RWPE2 (cell line): ENCODE measurements around the gene NEUROG2.

ENCODE experiments used
- ATAC-seq: fragments of 200-7000 bp; cut with Tn5 transposase; 3 replicates; pipeline ENCODE4 v1.9.1; 2021; ENCODE audit warnings: low read depth
- DNase-seq: peaks from one replicate; pipeline ENCODE4 v3.0.0-alpha.2; 2020; ENCODE audit warnings: low spot score
- H3K27ac ChIP-seq: fragments of 450-650 bp; 2 replicates; pipeline ENCODE4 v1.5.1; 2017; ENCODE audit warnings: mild to moderate bottlenecking; ENCODE audit not compliant: poor library complexity, severe bottlenecking
- H3K27me3 ChIP-seq: fragments of 250-450 bp; sonication (Bioruptor Pico); 2 replicates; pipeline ENCODE4 v1.5.1; 2021; ENCODE audit warnings: mild to moderate bottlenecking, moderate library complexity; ENCODE audit not compliant: insufficient read depth, poor library complexity, severe bottlenecking
- H3K36me3 ChIP-seq: fragments of 250-450 bp; sonication (Bioruptor Pico); 2 replicates; pipeline ENCODE4 v1.5.1; 2020; ENCODE audit warnings: low read depth, mild to moderate bottlenecking, moderate library complexity
- H3K4me1 ChIP-seq: fragments of 250-450 bp; sonication (Bioruptor Pico); 2 replicates; pipeline ENCODE4 v1.5.1; 2021; ENCODE audit warnings: mild to moderate bottlenecking, moderate library complexity; ENCODE audit not compliant: insufficient read depth, poor library complexity, severe bottlenecking
- H3K4me3 ChIP-seq: fragments of 250-450 bp; sonication (Bioruptor Pico); 2 replicates; pipeline ENCODE4 v1.5.1; 2021; ENCODE audit warnings: mild to moderate bottlenecking, moderate library complexity; ENCODE audit not compliant: severe bottlenecking
- H3K9me3 ChIP-seq: fragments of 250-450 bp; sonication (Bioruptor Pico); 2 replicates; pipeline ENCODE4 v1.5.1; 2021; ENCODE audit warnings: mild to moderate bottlenecking, moderate library complexity; ENCODE audit not compliant: severe bottlenecking
- CTCF ChIP-seq: fragments of 450-650 bp; IDR thresholded peaks from one replicate; pipeline ENCODE4 v1.5.1; 2017; ENCODE audit warnings: mild to moderate bottlenecking, moderate library complexity; ENCODE audit not compliant: poor library complexity, severe bottlenecking

NEUROG2 gene

GRCh38 chr4:112516471-112517066, 589 bp upstream of the NEUROG2 start:
- no peaks in the 10 kb centered on the region for H3K36me3 ChIP-seq
- H3K27me3 ChIP-seq, result peaks cover 98% of the 10 kb centered on the region
- H3K4me3 ChIP-seq, result no peak overlapping the region
- TF ChIP-seq CTCF, result no peak
- ATAC-seq, result no peak
- no peaks in the 10 kb centered on the region for H3K9me3 ChIP-seq
- DNase-seq, result no peak
- H3K27ac ChIP-seq, result no peak overlapping the region
- peaks cover 7% of the 10 kb centered on the region for H3K4me1 ChIP-seq

GRCh38 chr4:112515198-112516065, 548 bp downstream of the NEUROG2 start:
- ATAC-seq (peak; percentile 61), DNase-seq (no peak)
- peaks cover 7% of the 10 kb centered on the region for H3K4me1 ChIP-seq
- TF ChIP-seq CTCF, result no peak
- no peaks in the 10 kb centered on the region for H3K36me3 ChIP-seq
- peak overlapping the region; percentile 30 for H3K4me3 ChIP-seq
- H3K27ac ChIP-seq, result no peak overlapping the region
- H3K27me3 ChIP-seq, result peaks cover 98% of the 10 kb centered on the region
- H3K9me3 ChIP-seq, result no peaks in the 10 kb centered on the region

- TF ChIP-seq CTCF, result no peak
- DNase-seq (no peak), ATAC-seq (peak; percentile 28; the same call in 1 of the 3 replicates)
- H3K36me3 ChIP-seq, result no peaks in the 10 kb centered on the region
- H3K27me3 ChIP-seq, result peaks cover 98% of the 10 kb centered on the region
- H3K27ac ChIP-seq, result no peak overlapping the region
- no peaks in the 10 kb centered on the region for H3K9me3 ChIP-seq
- H3K4me3 ChIP-seq, result peak overlapping the region; percentile 30
- H3K4me1 ChIP-seq, result peaks cover 9% of the 10 kb centered on the region
Measured at GRCh38 chr4:112514647-112515197, 1.3 kb downstream of the NEUROG2 start.

GRCh38 chr4:112513971-112514646, 1.9 kb downstream of the NEUROG2 start:
- H3K36me3 ChIP-seq, result no peaks in the 10 kb centered on the region
- no peak overlapping the region for H3K4me3 ChIP-seq
- peaks cover 100% of the 10 kb centered on the region for H3K27me3 ChIP-seq
- peaks cover 11% of the 10 kb centered on the region for H3K4me1 ChIP-seq
- H3K9me3 ChIP-seq, result no peaks in the 10 kb centered on the region
- no peak for DNase-seq
- no peak for ATAC-seq
- no peak for TF ChIP-seq CTCF
- H3K27ac ChIP-seq, result no peak overlapping the region
